CD4-positive, alpha-beta memory T cell (primary cell): ENCODE data around the gene OR4S2. TPM values are rescaled to one million over a fixed set of nuclear protein-coding genes. Genes with fewer than 3 reads are reported as not detected.

Experiments
- CTCF ChIA-PET: fragments of 350-600 bp; sonication (Branson Sonifier 250); formaldehyde crosslinking; loops from one replicate; lab custom pipeline; 2021; ENCODE audit warnings: inconsistent platforms; ENCODE audit not compliant: partially characterized antibody; lab: Charles Lee
- POLR2A ChIA-PET: fragments of 350-600 bp; sonication (Branson Sonifier 250); formaldehyde crosslinking; loops from one replicate; lab custom pipeline; 2021; ENCODE audit not compliant: partially characterized antibody; lab: Charles Lee
- DNase-seq, 5 donors: peaks; one replicate each; pipeline versions ENCODE4 v3.0.0 to v3.0.0-alpha.2; 2020 to 2022; ENCODE audit warnings: mixed read lengths in 1 of 5
- H3K27ac ChIP-seq: one replicate; pipeline ENCODE4 v1.7.0; 2013; ENCODE audit warnings: low read depth, low read length
- H3K27me3 ChIP-seq: 2 replicates; pipeline ENCODE4 v1.7.0; 2013; ENCODE audit warnings: mild to moderate bottlenecking, low read length, moderate library complexity; ENCODE audit not compliant: insufficient read depth
- H3K36me3 ChIP-seq: 2 replicates; pipeline ENCODE4 v1.7.0; 2013; ENCODE audit warnings: mild to moderate bottlenecking, low read length, moderate library complexity; ENCODE audit not compliant: insufficient read depth
- H3K4me1 ChIP-seq: 2 replicates; pipeline ENCODE4 v1.7.0; 2013; ENCODE audit warnings: mild to moderate bottlenecking, low read length, moderate library complexity; ENCODE audit not compliant: insufficient read depth
- H3K4me3 ChIP-seq, 2 donors: one replicate each; pipeline ENCODE4 v1.7.0; 2013; ENCODE audit warnings: low read length in 2 of 2, mild to moderate bottlenecking in 1 of 2
- H3K9me3 ChIP-seq, 2 donors: one replicate each; pipeline ENCODE4 v1.7.0; 2013; ENCODE audit warnings: low read length in 2 of 2, control low read depth in 1 of 2; ENCODE audit not compliant: control insufficient read depth in 1 of 2
- H3K27ac Mint-ChIP-seq, 7 donors: one replicate each; pipeline ENCODE4 v1.8.0; 2020 to 2021; ENCODE audit warnings: mixed read lengths in 7 of 7, mild to moderate bottlenecking in 6 of 7, inconsistent platforms in 3 of 7, moderate library complexity in 3 of 7
- H3K27me3 Mint-ChIP-seq, 2 donors: one replicate each; pipeline ENCODE4 v1.8.0; 2020 to 2021; ENCODE audit warnings: mixed read lengths in 2 of 2
- H3K36me3 Mint-ChIP-seq, 2 donors: one replicate each; pipeline ENCODE4 v1.8.0; 2020 to 2021; ENCODE audit warnings: mixed read lengths in 2 of 2, inconsistent platforms in 1 of 2, mild to moderate bottlenecking in 1 of 2
- H3K4me1 Mint-ChIP-seq, 4 donors: one replicate each; pipeline ENCODE4 v1.8.0; 2020 to 2021; ENCODE audit warnings: mixed read lengths in 4 of 4, mild to moderate bottlenecking in 1 of 4
- H3K4me3 Mint-ChIP-seq, 8 donors: one replicate each; pipeline ENCODE4 v1.8.0; 2020 to 2021; ENCODE audit warnings: mixed read lengths in 8 of 8, mild to moderate bottlenecking in 7 of 8, moderate library complexity in 6 of 8, inconsistent platforms in 3 of 8
- H3K9me3 Mint-ChIP-seq, 8 donors: one replicate each; pipeline ENCODE4 v1.8.0; 2020 to 2021; ENCODE audit warnings: mixed read lengths in 8 of 8, mild to moderate bottlenecking in 5 of 8, inconsistent platforms in 3 of 8, moderate library complexity in 1 of 8
- intact Hi-C: fragments of 100-400 bp; cut with micrococcal nuclease; formaldehyde crosslinking; loops from one replicate; pipeline ENCODE4 v1.15.1; 2023
- polyA plus RNA-seq, 2 donors: library from polyadenylated mRNA; unstranded; fragments of 300-500 nt; fragmentation: Illumina TruSeq; gene quantifications; one replicate each; pipeline ENCODE4 v1.2.3, GENCODE V29; 2021
- total RNA-seq, 2 experiments: library from RNA; stranded (reverse); gene quantifications; one replicate each; pipeline ENCODE4 v1.2.3, GENCODE V29; 2021

The OR4S2 gene
- total RNA-seq (not detected), polyA plus RNA-seq (not detected)

- no peaks in the 10 kb centered on the region for H3K4me1 ChIP-seq
- no peak within 1 kb of the TSS for H3K4me3 Mint-ChIP-seq
- no peak for DNase-seq
- H3K36me3 Mint-ChIP-seq = no peaks in the 10 kb centered on the region
- H3K4me1 Mint-ChIP-seq = no peaks in the 10 kb centered on the region
- H3K9me3 Mint-ChIP-seq = peaks cover 0 to 32% (median 8%) of the 10 kb centered on the region in 8 donors
- POLR2A ChIA-PET = no interaction called here
- intact Hi-C loops = no loop called here
- no peak within 1 kb of the TSS for H3K27ac Mint-ChIP-seq
- H3K9me3 ChIP-seq = no peaks in the 10 kb centered on the region
- no peaks in the 10 kb centered on the region for H3K36me3 ChIP-seq
- no peak within 1 kb of the TSS for H3K27ac ChIP-seq
- no peak within 1 kb of the TSS for H3K4me3 ChIP-seq
- H3K27me3 ChIP-seq = no peaks in the 10 kb centered on the region
- CTCF ChIA-PET = no interaction called here
- H3K27me3 Mint-ChIP-seq = no peaks in the 10 kb centered on the region
Measured at GRCh38 chr11:55648027-55648426, at the start of gene OR4S2. Gene OR4S2, plus strand, starts transcription at chr11:55648327. Its CDS starts 2,577 bp downstream, at chr11:55650904.

- Histone ChIP-seq H3K4me3 (no peak within 1 kb of the TSS), H3K27ac (no peak within 1 kb of the TSS), H3K4me1 (no peaks in the 10 kb centered on the region), H3K9me3 (no peaks in the 10 kb centered on the region), H3K27me3 (no peaks in the 10 kb centered on the region), H3K36me3 (no peaks in the 10 kb centered on the region)
- CTCF ChIA-PET = no interaction called here
- POLR2A ChIA-PET = no interaction called here
- peaks cover 3 to 21% (median 5%) of the 10 kb centered on the region in 8 donors for H3K9me3 Mint-ChIP-seq
- H3K36me3 Mint-ChIP-seq = no peaks in the 10 kb centered on the region
- DNase-seq = no peak
- H3K27ac Mint-ChIP-seq = no peak within 1 kb of the TSS
- H3K4me3 Mint-ChIP-seq = no peak within 1 kb of the TSS
- H3K27me3 Mint-ChIP-seq = no peaks in the 10 kb centered on the region
- H3K4me1 Mint-ChIP-seq = no peaks in the 10 kb centered on the region
- intact Hi-C loops = no loop called here
Measured at GRCh38 chr11:55607545-55607944, 40.6 kb upstream of the OR4S2 start, which contains the start of gene OR4C11. Gene OR4C11, minus strand, starts transcription at chr11:55607645. Its CDS starts 3,272 bp downstream, at chr11:55604373.

GRCh38 chr11:55624531-55624930 is 23.6 kb upstream of the OR4S2 start:
- ChIA-PET CTCF (no interaction called here), POLR2A (no interaction called here)
- Histone ChIP-seq H3K36me3 (no peaks in the 10 kb centered on the region), H3K9me3 (no peaks in the 10 kb centered on the region), H3K4me1 (no peaks in the 10 kb centered on the region), H3K27me3 (no peaks in the 10 kb centered on the region), H3K4me3 (no peak overlapping the region), H3K27ac (no peak overlapping the region)
- Mint-ChIP-seq H3K4me1 (no peaks in the 10 kb centered on the region), H3K27me3 (no peaks in the 10 kb centered on the region), H3K9me3 (peaks cover 0 to 48% (median 8%) of the 10 kb centered on the region in 8 donors), H3K4me3 (no peak overlapping the region), H3K36me3 (no peaks in the 10 kb centered on the region), H3K27ac (no peak overlapping the region)
- intact Hi-C loops = no loop called here
- DNase-seq = no peak

- Histone ChIP-seq H3K4me3 (no peak within 1 kb of the TSS), H3K4me1 (no peaks in the 10 kb centered on the region), H3K27me3 (no peaks in the 10 kb centered on the region), H3K9me3 (no peaks in the 10 kb centered on the region), H3K27ac (no peak within 1 kb of the TSS), H3K36me3 (no peaks in the 10 kb centered on the region)
- Mint-ChIP-seq H3K36me3 (no peaks in the 10 kb centered on the region), H3K9me3 (peaks cover 0 to 27% (median 3%) of the 10 kb centered on the region in 8 donors), H3K27ac (no peak within 1 kb of the TSS), H3K4me1 (no peaks in the 10 kb centered on the region), H3K4me3 (no peak within 1 kb of the TSS), H3K27me3 (no peaks in the 10 kb centered on the region)
- POLR2A ChIA-PET = no interaction called here
- CTCF ChIA-PET = no interaction called here
- intact Hi-C loops = no loop called here
- DNase-seq = no peak
Measured at GRCh38 chr11:55634813-55635212, 13.3 kb upstream of the OR4S2 start, which contains the start of gene OR4P4. Gene OR4P4, plus strand, starts transcription at chr11:55635113.

- Histone ChIP-seq H3K4me1 (no peaks in the 10 kb centered on the region), H3K27ac (no peak overlapping the region), H3K9me3 (no peaks in the 10 kb centered on the region), H3K27me3 (no peaks in the 10 kb centered on the region), H3K36me3 (no peaks in the 10 kb centered on the region), H3K4me3 (no peak overlapping the region)
- H3K9me3 Mint-ChIP-seq = peaks cover 2 to 30% (median 8%) of the 10 kb centered on the region in 8 donors
- H3K27ac Mint-ChIP-seq = no peak overlapping the region
- ChIA-PET CTCF (no interaction called here), POLR2A (no interaction called here)
- no peak for DNase-seq
- H3K27me3 Mint-ChIP-seq = no peaks in the 10 kb centered on the region
- H3K36me3 Mint-ChIP-seq = no peaks in the 10 kb centered on the region
- H3K4me3 Mint-ChIP-seq = no peak overlapping the region
- intact Hi-C loops = no loop called here
- no peaks in the 10 kb centered on the region for H3K4me1 Mint-ChIP-seq
Measured at GRCh38 chr11:55652560-55652959, 4.4 kb downstream of the OR4S2 start.

- no peak overlapping the region for H3K4me3 ChIP-seq
- ChIA-PET POLR2A (no interaction called here), CTCF (no interaction called here)
- H3K27me3 ChIP-seq = no peaks in the 10 kb centered on the region
- no peak for DNase-seq
- H3K36me3 ChIP-seq = no peaks in the 10 kb centered on the region
- Mint-ChIP-seq H3K27ac (no peak overlapping the region), H3K4me1 (no peaks in the 10 kb centered on the region), H3K4me3 (no peak overlapping the region), H3K27me3 (no peaks in the 10 kb centered on the region), H3K36me3 (no peaks in the 10 kb centered on the region), H3K9me3 (peaks cover 2 to 33% (median 7%) of the 10 kb centered on the region in 8 donors)
- H3K27ac ChIP-seq = no peak overlapping the region
- no peaks in the 10 kb centered on the region for H3K4me1 ChIP-seq
- H3K9me3 ChIP-seq = no peaks in the 10 kb centered on the region
- intact Hi-C loops = no loop called here
Measured at GRCh38 chr11:55655096-55655495, 7.0 kb downstream of the OR4S2 start.

GRCh38 chr11:55658031-55658573 is 10.0 kb downstream of the OR4S2 start:
- H3K4me1 Mint-ChIP-seq = no peaks in the 10 kb centered on the region
- no peak overlapping the region for H3K27ac Mint-ChIP-seq
- POLR2A ChIA-PET = no interaction called here
- H3K36me3 Mint-ChIP-seq = no peaks in the 10 kb centered on the region
- DNase-seq = no peak
- Histone ChIP-seq H3K9me3 (no peaks in the 10 kb centered on the region), H3K27ac (no peak overlapping the region), H3K4me3 (no peak overlapping the region), H3K27me3 (no peaks in the 10 kb centered on the region), H3K36me3 (no peaks in the 10 kb centered on the region), H3K4me1 (no peaks in the 10 kb centered on the region)
- intact Hi-C loops = no loop called here
- H3K27me3 Mint-ChIP-seq = no peaks in the 10 kb centered on the region
- H3K4me3 Mint-ChIP-seq = no peak overlapping the region
- H3K9me3 Mint-ChIP-seq = peaks cover 0 to 23% (median 6%) of the 10 kb centered on the region in 8 donors
- CTCF ChIA-PET = no interaction called here
